ENCODE results near the gene WRNIP1.

DNA sequence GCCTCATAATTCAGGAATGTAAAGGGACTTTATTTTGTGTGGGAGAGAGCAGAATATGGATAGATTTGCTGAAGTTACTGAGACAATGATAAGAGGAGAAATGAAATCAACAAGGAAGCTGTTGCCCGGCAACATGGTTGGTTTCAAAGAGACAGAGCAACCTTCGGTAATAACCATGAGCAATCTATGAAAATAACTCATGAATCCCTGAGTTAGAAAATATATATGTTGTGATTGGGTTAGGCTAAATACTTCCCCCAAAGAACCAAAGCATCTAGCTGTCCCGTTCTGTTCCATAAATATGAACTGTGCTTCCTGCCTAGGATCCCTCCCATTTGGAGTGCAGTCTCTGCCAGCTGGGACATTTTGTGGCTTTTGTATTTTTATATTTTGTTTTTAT, 53.4 kb downstream of the WRNIP1 start:
- no peak for TF ChIP-seq POLR2A (IDR thresholded peaks at IDR 0.05)
- TF ChIP-seq, protein P1, sequence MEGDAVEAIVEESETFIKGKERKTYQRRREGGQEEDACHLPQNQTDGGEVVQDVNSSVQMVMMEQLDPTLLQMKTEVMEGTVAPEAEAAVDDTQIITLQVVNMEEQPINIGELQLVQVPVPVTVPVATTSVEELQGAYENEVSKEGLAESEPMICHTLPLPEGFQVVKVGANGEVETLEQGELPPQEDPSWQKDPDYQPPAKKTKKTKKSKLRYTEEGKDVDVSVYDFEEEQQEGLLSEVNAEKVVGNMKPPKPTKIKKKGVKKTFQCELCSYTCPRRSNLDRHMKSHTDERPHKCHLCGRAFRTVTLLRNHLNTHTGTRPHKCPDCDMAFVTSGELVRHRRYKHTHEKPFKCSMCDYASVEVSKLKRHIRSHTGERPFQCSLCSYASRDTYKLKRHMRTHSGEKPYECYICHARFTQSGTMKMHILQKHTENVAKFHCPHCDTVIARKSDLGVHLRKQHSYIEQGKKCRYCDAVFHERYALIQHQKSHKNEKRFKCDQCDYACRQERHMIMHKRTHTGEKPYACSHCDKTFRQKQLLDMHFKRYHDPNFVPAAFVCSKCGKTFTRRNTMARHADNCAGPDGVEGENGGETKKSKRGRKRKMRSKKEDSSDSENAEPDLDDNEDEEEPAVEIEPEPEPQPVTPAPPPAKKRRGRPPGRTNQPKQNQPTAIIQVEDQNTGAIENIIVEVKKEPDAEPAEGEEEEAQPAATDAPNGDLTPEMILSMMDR (IDR thresholded peaks at IDR 0.05 in 4 of 5, conservative IDR thresholded peaks at IDR 0.05 in 1 of 5): no peak

Measured in gastrocnemius medialis (tissue), 4 donors.